Glomerular visceral epithelial cell (primary cell): Measurements from ENCODE around the gene TSPAN12.

Experiments
- DNase-seq: peaks from one replicate; pipeline ENCODE4 v3.0.0-alpha.2; 2016; ENCODE audit errors: extremely low spot score

The TSPAN12 gene

GRCh38 chr7:120842121-120842621 is 15.8 kb downstream of the TSPAN12 start:
- no peak for DNase-seq

- DNase-seq: no peak
Measured at GRCh38 chr7:120841608-120842007, 16.3 kb downstream of the TSPAN12 start.

- DNase-seq: no peak
Measured at GRCh38 chr7:120838281-120838682, 19.7 kb downstream of the TSPAN12 start.

- no peak for DNase-seq
Measured at GRCh38 chr7:120837599-120837998, 20.3 kb downstream of the TSPAN12 start.

GRCh38 chr7:120836556-120837115 is 21.3 kb downstream of the TSPAN12 start:
- no peak for DNase-seq

GRCh38 chr7:120834726-120835125 is 23.2 kb downstream of the TSPAN12 start:
- no peak for DNase-seq

GRCh38 chr7:120833546-120833945 is 24.4 kb downstream of the TSPAN12 start:
- no peak for DNase-seq

GRCh38 chr7:120832803-120833202 is 25.1 kb downstream of the TSPAN12 start:
- no peak for DNase-seq

- DNase-seq: no peak
Measured at GRCh38 chr7:120831260-120831659, 26.7 kb downstream of the TSPAN12 start.

GRCh38 chr7:120829487-120829886 is 28.5 kb downstream of the TSPAN12 start:
- DNase-seq: no peak

- DNase-seq: no peak
Measured at GRCh38 chr7:120828528-120828927, 29.4 kb downstream of the TSPAN12 start.

GRCh38 chr7:120827371-120828118 is 30.4 kb downstream of the TSPAN12 start:
- DNase-seq: no peak

GRCh38 chr7:120825576-120825975 is 32.4 kb downstream of the TSPAN12 start:
- no peak for DNase-seq

- DNase-seq: no peak
Measured at GRCh38 chr7:120825152-120825551, 32.8 kb downstream of the TSPAN12 start.

GRCh38 chr7:120819861-120820260 is 38.1 kb downstream of the TSPAN12 start:
- DNase-seq: no peak

GRCh38 chr7:120817851-120818250 is 40.1 kb downstream of the TSPAN12 start:
- no peak for DNase-seq

GRCh38 chr7:120814253-120814939 is 43.5 kb downstream of the TSPAN12 start:
- no peak for DNase-seq

GRCh38 chr7:120813546-120814252 is 44.2 kb downstream of the TSPAN12 start:
- DNase-seq: no peak

GRCh38 chr7:120813089-120813488 is 44.9 kb downstream of the TSPAN12 start:
- no peak for DNase-seq

- no peak for DNase-seq
Measured at GRCh38 chr7:120809260-120809659, 48.7 kb downstream of the TSPAN12 start.

- no peak for DNase-seq
Measured at GRCh38 chr7:120807390-120807789, 50.6 kb downstream of the TSPAN12 start.

GRCh38 chr7:120806669-120807068 is 51.3 kb downstream of the TSPAN12 start:
- DNase-seq: peak; percentile 81
